ENCODE measurements around the gene TAS1R2. TPM values are rescaled to one million over a fixed set of nuclear protein-coding genes. Genes with fewer than 3 reads are reported as not detected.

Gene TAS1R2
- total and polyA plus RNA-seq, 2 of the 13 experiments (the other 11 are each of a cell fraction or from before 2014, with no cell fraction given): not detected

DNA sequence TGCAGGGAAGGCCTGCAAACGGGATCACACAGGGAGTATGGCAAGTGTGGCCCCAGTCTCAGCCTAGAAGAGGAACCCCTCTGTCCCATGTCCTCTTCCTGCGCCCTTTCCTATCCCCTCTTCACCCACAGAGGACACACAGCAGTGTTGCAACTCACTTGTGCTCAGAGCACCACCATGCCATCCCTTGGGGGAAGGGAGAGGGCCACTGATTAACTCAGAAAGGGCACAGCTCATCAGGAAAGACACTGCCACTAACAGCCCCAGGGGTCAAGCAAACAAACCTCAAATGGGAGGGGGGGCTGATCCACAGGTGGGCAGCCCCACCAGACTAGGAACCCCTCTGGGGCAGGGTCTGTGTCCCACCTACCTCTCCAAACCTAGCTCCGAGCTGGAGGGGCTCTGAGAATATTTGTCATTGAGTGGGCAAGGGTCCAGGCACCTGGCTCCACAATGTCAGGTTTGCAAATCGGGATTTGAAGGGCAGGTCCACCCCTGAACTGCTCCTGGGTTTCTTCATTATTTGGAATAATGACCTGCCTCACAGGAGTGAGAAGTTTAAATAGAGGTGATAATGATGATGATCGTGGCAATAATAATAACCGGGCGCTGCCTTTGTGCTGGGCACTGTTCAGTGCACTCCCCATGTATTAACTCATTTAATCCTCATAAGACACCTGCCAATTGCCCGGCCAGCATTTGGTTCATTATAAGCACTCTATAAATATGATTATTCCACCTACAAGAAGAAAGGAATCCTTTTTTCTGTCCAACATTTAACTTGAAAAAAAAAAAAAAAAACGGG lies 41.9 kb upstream of the TAS1R2 start (continued):
- TF ChIP-seq ZNF598 (CRISPR knock-in tag; IDR thresholded peaks at IDR 0.05; ENCODE audit: borderline replicate concordance) (no peak), BCL6 (CRISPR knock-in tag; IDR thresholded peaks at IDR 0.05) (peak; percentile 85), HOXA9 (CRISPR knock-in tag; IDR thresholded peaks at IDR 0.05; ENCODE audit: borderline replicate concordance) (no peak), TFAP4 (IDR thresholded peaks at IDR 0.05; ENCODE audit: borderline replicate concordance, low read depth) (peak; percentile 73; the same call in 1 of the 2 replicates), POLR2AphosphoS5 (IDR thresholded peaks at IDR 0.05; ENCODE audit: low read depth, low read length) (peak; percentile 71), ZNF7 (CRISPR knock-in tag; IDR thresholded peaks at IDR 0.05) (no peak), SKIL (CRISPR knock-in tag; IDR thresholded peaks at IDR 0.05; ENCODE audit: borderline replicate concordance) (peak; percentile 89), STAT5B (CRISPR knock-in tag; IDR thresholded peaks at IDR 0.05) (no peak), ZNF317 (CRISPR knock-in tag; IDR thresholded peaks at IDR 0.05) (peak; percentile 76), KDM6A (CRISPR knock-in tag; IDR thresholded peaks at IDR 0.05; ENCODE audit: low read depth) (peak; percentile 94), RARG (CRISPR knock-in tag; IDR thresholded peaks at IDR 0.05; ENCODE audit: low read depth) (no peak), PATZ1 (CRISPR knock-in tag; IDR thresholded peaks at IDR 0.05) (peak; percentile 97), ZNF674 (CRISPR knock-in tag; IDR thresholded peaks at IDR 0.05; ENCODE audit: low read depth) (no peak)
- TF ChIP-seq, protein P1, sequence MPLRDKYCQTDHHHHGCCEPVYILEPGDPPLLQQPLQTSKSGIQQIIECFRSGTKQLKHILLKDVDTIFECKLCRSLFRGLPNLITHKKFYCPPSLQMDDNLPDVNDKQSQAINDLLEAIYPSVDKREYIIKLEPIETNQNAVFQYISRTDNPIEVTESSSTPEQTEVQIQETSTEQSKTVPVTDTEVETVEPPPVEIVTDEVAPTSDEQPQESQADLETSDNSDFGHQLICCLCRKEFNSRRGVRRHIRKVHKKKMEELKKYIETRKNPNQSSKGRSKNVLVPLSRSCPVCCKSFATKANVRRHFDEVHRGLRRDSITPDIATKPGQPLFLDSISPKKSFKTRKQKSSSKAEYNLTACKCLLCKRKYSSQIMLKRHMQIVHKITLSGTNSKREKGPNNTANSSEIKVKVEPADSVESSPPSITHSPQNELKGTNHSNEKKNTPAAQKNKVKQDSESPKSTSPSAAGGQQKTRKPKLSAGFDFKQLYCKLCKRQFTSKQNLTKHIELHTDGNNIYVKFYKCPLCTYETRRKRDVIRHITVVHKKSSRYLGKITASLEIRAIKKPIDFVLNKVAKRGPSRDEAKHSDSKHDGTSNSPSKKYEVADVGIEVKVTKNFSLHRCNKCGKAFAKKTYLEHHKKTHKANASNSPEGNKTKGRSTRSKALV (CRISPR knock-in tag; IDR thresholded peaks at IDR 0.05): no peak
- TF ChIP-seq, protein P2, sequence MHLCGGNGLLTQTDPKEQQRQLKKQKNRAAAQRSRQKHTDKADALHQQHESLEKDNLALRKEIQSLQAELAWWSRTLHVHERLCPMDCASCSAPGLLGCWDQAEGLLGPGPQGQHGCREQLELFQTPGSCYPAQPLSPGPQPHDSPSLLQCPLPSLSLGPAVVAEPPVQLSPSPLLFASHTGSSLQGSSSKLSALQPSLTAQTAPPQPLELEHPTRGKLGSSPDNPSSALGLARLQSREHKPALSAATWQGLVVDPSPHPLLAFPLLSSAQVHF (CRISPR knock-in tag; IDR thresholded peaks at IDR 0.05): no peak
- TF ChIP-seq, protein P3, sequence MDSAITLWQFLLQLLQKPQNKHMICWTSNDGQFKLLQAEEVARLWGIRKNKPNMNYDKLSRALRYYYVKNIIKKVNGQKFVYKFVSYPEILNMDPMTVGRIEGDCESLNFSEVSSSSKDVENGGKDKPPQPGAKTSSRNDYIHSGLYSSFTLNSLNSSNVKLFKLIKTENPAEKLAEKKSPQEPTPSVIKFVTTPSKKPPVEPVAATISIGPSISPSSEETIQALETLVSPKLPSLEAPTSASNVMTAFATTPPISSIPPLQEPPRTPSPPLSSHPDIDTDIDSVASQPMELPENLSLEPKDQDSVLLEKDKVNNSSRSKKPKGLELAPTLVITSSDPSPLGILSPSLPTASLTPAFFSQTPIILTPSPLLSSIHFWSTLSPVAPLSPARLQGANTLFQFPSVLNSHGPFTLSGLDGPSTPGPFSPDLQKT (CRISPR knock-in tag; IDR thresholded peaks at IDR 0.05; ENCODE audit: borderline replicate concordance): no peak

Measured in HepG2 (cell line).